AG10803 (cell line): ENCODE data around the gene PRKCH.

ENCODE experiments used
- DNase-seq: peaks from one replicate; pipeline ENCODE4 v3.0.0; 2010; ENCODE audit warnings: low read depth
- H3K4me3 ChIP-seq: 2 replicates; pipeline ENCODE4 v1.5.1; 2011; ENCODE audit warnings: mild to moderate bottlenecking, low read length, control low read depth
- CTCF ChIP-seq: conservative IDR thresholded peaks from 2 replicates; pipeline ENCODE4 v1.5.1; 2011; ENCODE audit warnings: mild to moderate bottlenecking, low read length, control low read depth, inconsistent platforms

The PRKCH gene

GRCh38 chr14:61491224-61491623 lies 169.8 kb downstream of the PRKCH start:
- no peak for TF ChIP-seq CTCF
- H3K4me3 ChIP-seq: no peak overlapping the region
- DNase-seq: no peak

GRCh38 chr14:61491876-61492434 lies 170.6 kb downstream of the PRKCH start:
- no peak for DNase-seq
- TF ChIP-seq CTCF: no peak
- no peak overlapping the region for H3K4me3 ChIP-seq

- DNase-seq: no peak
- TF ChIP-seq CTCF: 0 out of 2 replicates have a peak, but pooled peaks have one; percentile 2
- no peak overlapping the region for H3K4me3 ChIP-seq
These were observed 171.1 kb downstream of the PRKCH start for GRCh38 chr14:61492474-61492873.

GRCh38 chr14:61493239-61493638 lies 171.9 kb downstream of the PRKCH start:
- H3K4me3 ChIP-seq: no peak overlapping the region
- peak; percentile 97 for DNase-seq
- no peak for TF ChIP-seq CTCF

GRCh38 chr14:61494018-61494417 lies 172.6 kb downstream of the PRKCH start:
- no peak for DNase-seq
- TF ChIP-seq CTCF: no peak
- no peak overlapping the region for H3K4me3 ChIP-seq

- no peak overlapping the region for H3K4me3 ChIP-seq
- DNase-seq: no peak
- no peak for TF ChIP-seq CTCF
These were observed 174.4 kb downstream of the PRKCH start for GRCh38 chr14:61495809-61496208.

- no peak overlapping the region for H3K4me3 ChIP-seq
- peak; percentile 36 for DNase-seq
- no peak for TF ChIP-seq CTCF
These were observed 176.9 kb downstream of the PRKCH start for GRCh38 chr14:61498303-61498702.
